HG03521 (cell line): ENCODE results near the gene RAMP2.

Source experiments
- ATAC-seq: cut with Tn5 transposase; IDR thresholded peaks from one replicate; pipeline ENCODE4 v1.9.1; 2021; ENCODE audit warnings: mild to moderate bottlenecking, moderate library complexity; ENCODE audit not compliant: unreplicated experiment

Gene RAMP2

GRCh38 chr17:42787266-42787665 is 26.2 kb downstream of the RAMP2 start:
- no peak for ATAC-seq

- ATAC-seq: no peak
These were observed 30.9 kb downstream of the RAMP2 start for GRCh38 chr17:42791948-42792347.

- ATAC-seq: no peak
These were observed 31.5 kb downstream of the RAMP2 start for GRCh38 chr17:42792545-42792944.

- ATAC-seq: no peak
These were observed 34.0 kb downstream of the RAMP2 start for GRCh38 chr17:42795061-42795460.

GRCh38 chr17:42795465-42795864 is 34.4 kb downstream of the RAMP2 start:
- no peak for ATAC-seq

- no peak for ATAC-seq
These were observed 35.2 kb downstream of the RAMP2 start for GRCh38 chr17:42796066-42796758.

GRCh38 chr17:42797067-42798007 is 36.3 kb downstream of the RAMP2 start:
- no peak for ATAC-seq

- ATAC-seq: no peak
These were observed 37.0 kb downstream of the RAMP2 start for GRCh38 chr17:42798011-42798382.

GRCh38 chr17:42798383-42799380 is 37.7 kb downstream of the RAMP2 start, which contains the start of the genes CNTD1 and COA3:
Gene CNTD1 (plus strand): TSS chr17:42798861. CDS start chr17:42799068, 207 bp downstream.
Gene COA3 (minus strand): TSS chr17:42798704. CDS start chr17:42798681, 23 bp downstream.
- ATAC-seq: no peak

- no peak for ATAC-seq
These were observed 42.3 kb downstream of the RAMP2 start for GRCh38 chr17:42803074-42803883.

- no peak for ATAC-seq
These were observed 43.9 kb downstream of the RAMP2 start for GRCh38 chr17:42804918-42805367.

GRCh38 chr17:42806249-42806648 is 45.2 kb downstream of the RAMP2 start:
- ATAC-seq: no peak

GRCh38 chr17:42809250-42809649 is 48.2 kb downstream of the RAMP2 start:
- no peak for ATAC-seq
